ENCODE results near the gene GRK2.

DNA sequence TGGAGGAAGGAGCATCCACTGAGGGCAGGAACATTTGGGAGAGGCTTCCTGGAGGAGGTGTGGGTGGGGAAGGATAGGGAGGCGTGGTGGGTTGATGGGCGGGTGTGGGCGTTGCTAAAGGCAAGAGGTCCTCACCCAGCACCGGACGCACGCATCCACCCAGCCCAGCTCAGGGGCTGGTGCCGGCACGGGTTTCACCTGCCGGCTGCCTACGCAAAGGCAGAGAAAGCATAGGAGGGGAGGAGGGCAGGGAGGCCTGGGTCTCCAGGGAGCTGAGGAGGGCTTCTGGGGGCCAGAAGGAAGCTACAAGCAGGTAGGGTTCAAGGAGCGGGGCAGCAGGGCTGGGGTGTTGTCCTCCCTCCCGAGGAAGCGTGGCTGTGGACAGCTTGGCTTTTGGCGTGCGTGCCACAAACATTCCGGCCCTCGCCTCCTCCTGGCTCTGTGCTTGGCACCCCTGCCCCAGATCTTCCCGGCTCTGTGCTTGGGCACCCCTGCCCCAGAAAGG is 44.8 kb downstream of the GRK2 start:
- TF ChIP-seq, protein P1, sequence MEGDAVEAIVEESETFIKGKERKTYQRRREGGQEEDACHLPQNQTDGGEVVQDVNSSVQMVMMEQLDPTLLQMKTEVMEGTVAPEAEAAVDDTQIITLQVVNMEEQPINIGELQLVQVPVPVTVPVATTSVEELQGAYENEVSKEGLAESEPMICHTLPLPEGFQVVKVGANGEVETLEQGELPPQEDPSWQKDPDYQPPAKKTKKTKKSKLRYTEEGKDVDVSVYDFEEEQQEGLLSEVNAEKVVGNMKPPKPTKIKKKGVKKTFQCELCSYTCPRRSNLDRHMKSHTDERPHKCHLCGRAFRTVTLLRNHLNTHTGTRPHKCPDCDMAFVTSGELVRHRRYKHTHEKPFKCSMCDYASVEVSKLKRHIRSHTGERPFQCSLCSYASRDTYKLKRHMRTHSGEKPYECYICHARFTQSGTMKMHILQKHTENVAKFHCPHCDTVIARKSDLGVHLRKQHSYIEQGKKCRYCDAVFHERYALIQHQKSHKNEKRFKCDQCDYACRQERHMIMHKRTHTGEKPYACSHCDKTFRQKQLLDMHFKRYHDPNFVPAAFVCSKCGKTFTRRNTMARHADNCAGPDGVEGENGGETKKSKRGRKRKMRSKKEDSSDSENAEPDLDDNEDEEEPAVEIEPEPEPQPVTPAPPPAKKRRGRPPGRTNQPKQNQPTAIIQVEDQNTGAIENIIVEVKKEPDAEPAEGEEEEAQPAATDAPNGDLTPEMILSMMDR (IDR thresholded peaks at IDR 0.05): no peak
- no peak for TF ChIP-seq ZFX (IDR thresholded peaks at IDR 0.05; ENCODE audit: borderline replicate concordance)
